Stimulated activated CD4-positive, alpha-beta T cell treated with anti-CD3 and anti-CD28 coated beads, Interleukin-15, amount 100 ng/mL, for 1 hour (primary cell): ENCODE measurements around the gene B3GNT8.
"Not testable (repeated sequence)": the region's sequence is repeated elsewhere in the genome, so short reads cannot be mapped to it uniquely, and the experiment has no call there.

Source experiments
- DNase-seq, 2 donors: peaks; one replicate each; pipeline ENCODE4 v3.0.0-alpha.2; 2020; ENCODE audit warnings: low read depth in 1 of 2, low spot score in 1 of 2

Gene B3GNT8, protein sequence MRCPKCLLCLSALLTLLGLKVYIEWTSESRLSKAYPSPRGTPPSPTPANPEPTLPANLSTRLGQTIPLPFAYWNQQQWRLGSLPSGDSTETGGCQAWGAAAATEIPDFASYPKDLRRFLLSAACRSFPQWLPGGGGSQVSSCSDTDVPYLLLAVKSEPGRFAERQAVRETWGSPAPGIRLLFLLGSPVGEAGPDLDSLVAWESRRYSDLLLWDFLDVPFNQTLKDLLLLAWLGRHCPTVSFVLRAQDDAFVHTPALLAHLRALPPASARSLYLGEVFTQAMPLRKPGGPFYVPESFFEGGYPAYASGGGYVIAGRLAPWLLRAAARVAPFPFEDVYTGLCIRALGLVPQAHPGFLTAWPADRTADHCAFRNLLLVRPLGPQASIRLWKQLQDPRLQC

GRCh38 chr19:41426952-41427646, at the start of gene B3GNT8:
B3GNT8 (minus strand) TSS chr19:41427374; CDS start chr19:41426778, 596 bp downstream.
- DNase-seq, result peak in 1 of 2 donors; percentile 25

DNA sequence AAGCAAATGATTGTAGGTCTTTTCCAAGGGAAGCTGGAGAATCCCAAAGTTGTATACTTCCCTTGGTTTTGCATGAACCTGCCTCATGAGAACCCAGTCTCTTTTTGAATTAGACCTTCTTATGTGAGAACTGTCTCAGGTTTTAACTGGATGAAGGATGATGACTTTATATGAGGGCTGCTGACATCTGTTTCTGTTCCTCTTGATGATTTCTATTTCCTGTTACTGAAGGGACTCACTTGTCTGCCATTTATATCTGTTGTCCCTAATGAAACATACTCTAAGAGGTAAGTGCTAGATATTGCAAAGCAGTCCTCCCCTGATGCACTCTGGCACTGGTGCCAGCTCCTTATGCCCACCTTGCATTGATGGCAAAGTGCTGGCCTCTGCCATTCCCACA, 49.4 kb upstream of the B3GNT8 start:
- DNase-seq, result no peak

GRCh38 chr19:41463257-41464256, 36.4 kb upstream of the B3GNT8 start:
- not testable (repeated sequence) for DNase-seq

DNA sequence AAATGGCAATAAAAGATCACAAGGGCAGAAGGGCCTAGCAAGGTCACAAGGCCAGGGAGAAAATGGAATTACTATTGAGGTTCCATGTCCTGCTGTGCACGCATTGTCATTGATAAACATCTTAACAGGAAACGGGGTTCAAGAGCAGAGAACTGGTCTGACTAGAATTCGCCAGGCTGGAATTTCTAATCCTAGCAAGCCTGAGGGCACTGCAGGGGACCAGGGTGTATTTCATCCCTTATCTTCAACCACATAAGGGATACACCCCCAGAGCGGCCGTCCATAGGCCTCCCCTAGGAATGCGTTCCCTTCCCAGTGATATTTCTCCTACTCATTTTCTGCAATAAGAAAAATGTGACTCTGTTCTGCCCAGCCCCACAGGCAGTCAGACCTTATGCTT, 35.3 kb upstream of the B3GNT8 start:
- DNase-seq, result no peak

GRCh38 chr19:41457241-41457640, 30.1 kb upstream of the B3GNT8 start:
- DNase-seq, result no peak

DNA sequence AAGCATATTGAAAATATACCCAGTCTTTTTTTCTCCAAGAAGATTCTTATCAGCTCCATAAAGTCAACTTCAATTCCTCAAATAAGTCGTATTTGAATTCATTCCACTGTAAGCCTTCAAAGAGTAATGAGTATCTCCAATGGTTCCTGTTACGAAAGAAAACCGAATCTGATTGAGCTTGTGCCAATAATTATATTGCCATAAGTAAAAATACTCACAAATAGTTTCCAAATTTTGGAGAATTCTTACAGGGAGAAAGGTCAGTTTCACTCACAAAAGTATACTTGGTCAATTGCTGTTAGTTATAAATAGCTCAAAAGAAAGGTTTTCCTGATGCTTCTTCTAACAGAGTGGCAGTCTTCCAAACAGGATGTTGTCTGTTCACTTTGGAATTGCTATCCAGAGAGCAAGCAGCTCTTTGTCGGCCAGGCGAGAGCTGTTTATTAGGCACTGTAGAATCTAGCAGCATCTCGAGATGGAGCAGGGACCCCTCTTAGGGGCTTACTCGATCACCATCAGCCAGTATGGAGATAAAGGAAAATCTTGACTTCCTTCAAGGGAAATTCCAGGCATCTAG, 29.3 kb upstream of the B3GNT8 start:
- no peak for DNase-seq

GRCh38 chr19:41455936-41456335, 28.8 kb upstream of the B3GNT8 start:
- no peak for DNase-seq

DNA sequence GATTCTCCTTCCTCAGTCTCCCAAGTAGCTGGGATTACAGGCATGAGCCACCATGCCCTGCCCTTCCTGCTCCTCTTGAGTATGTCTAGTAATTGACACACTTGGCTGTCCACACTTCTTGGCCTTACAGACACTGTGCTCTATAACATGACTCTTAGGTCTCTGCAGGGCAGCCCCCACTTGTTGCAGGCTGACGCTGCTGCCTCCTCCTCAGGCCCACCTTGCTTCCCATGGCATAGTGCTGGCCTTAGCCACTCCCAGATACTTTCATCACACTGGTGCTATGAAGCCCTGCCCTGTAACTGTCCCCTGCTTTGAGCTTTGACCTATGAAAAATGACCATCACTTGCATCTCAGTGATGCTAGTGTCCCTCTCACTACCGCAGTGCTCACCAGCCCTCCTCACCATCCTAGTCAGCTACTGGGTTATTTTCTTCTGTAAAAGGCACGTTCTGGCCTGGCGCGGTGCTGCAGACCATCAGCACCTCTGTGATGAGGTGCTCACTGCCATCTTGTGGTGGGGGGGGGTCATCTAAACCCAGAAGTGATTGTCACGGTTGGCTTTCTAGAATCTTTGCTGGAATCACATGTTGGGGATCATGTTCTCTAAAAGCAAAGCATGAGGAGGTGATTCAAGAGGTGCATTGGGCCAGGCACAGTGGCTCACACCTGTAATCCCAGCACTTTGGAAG, 25.6 kb upstream of the B3GNT8 start:
- no peak for DNase-seq

- no peak for DNase-seq
Measured at GRCh38 chr19:41449865-41450178, 22.6 kb upstream of the B3GNT8 start.

DNA sequence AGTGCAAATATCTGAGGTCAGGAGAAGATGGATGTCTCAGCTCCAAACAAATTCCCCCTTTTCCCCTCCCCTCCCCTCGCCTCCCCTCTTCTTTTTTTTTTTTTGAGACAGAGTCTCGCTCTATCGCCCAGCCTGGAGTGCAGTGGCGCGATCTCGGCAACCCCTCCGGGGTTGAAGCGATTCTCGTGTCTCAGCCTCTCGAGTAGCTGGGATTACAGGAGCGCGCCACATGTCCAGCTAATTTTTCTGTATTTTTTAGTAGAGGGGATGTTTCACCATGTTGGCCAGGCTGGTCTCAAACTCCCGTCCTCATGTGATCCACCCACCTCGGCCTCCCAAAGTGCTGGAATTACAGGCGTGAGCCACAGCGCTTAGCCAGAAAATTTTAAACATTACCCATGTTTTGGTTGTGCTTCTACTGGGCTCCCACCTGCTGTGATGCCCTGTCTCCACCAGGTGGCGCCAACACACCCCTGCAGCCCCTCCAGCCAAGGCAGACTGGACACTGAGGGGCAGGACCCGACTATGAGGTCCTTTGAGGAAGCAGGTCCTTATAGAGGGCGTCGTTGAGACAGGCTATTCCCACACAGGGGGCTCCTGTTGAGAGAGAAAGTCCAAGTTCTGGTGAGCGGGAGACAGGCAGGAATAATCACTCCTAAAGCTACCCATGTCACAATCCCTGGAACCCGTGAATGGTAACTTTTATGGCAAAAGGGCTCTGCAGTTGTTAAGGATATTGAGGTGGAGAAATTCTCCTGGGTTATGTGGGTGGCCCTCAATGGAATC, 22.1 kb upstream of the B3GNT8 start:
- peak; percentile 52 to 56 for DNase-seq

DNA sequence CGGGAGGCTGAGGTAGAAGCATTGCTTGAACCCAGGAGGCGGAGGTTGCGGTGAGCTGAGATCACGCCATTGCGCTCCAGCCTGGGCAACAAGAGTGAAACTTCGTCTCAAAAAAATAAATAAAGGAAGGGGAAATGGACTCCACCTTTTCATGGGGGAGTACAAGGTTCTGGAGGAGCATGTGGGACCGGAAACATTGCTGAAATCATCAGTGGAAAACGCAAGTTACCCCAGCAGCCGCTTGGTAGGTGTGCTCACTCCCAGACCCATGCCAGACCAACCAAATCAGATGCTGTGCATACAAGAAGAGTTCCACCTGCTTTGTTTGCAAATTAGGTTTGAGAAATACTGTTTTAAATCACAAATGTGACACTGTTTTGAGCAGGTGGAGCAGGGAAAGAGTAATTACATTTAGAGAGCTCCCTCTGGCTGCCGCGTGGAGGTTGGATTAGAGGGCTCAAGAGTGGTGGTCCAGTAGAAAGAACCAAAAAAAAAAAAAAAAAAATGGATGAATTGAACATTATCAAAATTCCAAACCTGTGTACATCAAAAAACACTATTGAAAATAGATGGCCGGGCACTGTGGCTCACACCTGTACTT, 20.7 kb upstream of the B3GNT8 start:
- DNase-seq, result no peak

GRCh38 chr19:41445575-41445974, 18.4 kb upstream of the B3GNT8 start:
- DNase-seq, result no peak

DNA sequence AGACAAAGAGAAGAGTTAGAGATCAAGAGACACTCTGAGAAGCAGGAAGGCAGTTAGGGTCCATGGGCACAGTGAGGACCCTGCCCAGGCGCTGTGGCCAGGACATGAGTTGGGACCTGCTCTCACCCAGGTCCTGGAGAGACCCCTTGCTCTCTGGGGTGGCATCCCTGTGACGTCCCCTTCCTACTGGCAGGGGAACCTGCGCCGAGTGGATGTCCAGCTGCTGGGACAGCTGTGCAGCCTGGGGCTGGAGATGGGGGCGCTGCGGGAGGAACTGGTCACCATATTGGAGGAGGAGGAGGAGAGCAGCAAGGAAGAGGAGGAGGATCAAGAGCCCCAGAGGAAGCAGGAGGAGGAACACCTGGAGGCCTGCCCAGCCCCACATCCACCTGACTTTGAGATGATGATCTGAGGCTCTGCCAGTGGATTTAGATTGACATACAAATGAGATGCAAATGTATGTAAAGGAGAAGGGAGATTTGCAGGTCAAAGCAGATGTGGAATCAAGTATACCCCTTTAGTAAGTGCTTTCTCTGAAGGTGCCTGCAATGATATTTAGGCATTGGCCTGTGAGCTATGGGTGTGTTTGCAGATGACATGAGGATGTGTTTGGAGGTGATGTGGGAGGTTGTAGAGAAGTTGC, 16.8 kb upstream of the B3GNT8 start:
- DNase-seq, result no peak

DNA sequence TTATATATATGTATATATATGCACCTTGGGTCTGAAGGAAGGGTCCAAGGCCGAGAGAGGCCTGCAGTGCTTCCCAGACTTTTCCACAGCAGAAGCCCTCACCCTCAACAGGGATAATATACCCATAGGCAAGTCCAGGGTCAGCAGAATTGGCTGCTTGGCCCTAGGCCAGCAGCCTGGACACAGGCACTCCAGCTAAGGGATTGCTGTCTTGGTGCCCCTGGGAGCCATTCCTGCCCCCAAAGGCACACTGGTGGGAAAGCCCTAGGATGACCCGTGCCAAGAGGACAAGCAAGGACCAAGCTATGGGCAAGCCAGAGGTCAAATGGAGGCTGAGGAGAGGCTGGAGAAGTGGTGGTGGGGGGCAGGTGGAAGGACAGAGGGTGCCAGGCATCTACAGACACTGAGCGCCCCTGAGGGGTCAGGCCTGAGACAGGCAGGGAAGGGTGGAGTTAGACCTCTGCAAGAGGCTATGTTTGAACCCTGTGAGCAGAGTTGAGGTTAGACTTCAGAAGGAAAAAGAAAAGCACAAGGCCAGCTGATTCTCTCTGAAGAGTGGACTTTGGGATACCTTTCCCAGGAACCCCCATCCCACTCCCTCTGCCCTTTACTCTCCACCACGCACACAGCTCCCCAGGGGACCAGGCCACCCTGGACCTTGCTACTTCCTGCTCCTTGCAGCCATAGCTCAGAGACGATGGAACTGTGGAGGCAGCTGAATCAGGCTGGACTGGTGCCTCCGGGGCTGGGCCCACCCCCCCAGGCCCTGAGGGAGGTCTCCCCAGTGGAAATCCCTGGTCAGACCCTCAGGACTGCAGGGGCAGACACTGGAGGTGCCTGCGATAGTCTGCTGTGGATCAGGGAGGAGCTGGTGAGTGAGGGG, 15.5 kb upstream of the B3GNT8 start, which contains the start of gene ERICH4:
TSS of gene ERICH4 (plus strand) at position 684 of the 883 bp plus-strand sequence. CDS start at position 698, 14 bp downstream.
- DNase-seq, result no peak

GRCh38 chr19:41441321-41441945, 14.3 kb upstream of the B3GNT8 start:
- no peak for DNase-seq

DNA sequence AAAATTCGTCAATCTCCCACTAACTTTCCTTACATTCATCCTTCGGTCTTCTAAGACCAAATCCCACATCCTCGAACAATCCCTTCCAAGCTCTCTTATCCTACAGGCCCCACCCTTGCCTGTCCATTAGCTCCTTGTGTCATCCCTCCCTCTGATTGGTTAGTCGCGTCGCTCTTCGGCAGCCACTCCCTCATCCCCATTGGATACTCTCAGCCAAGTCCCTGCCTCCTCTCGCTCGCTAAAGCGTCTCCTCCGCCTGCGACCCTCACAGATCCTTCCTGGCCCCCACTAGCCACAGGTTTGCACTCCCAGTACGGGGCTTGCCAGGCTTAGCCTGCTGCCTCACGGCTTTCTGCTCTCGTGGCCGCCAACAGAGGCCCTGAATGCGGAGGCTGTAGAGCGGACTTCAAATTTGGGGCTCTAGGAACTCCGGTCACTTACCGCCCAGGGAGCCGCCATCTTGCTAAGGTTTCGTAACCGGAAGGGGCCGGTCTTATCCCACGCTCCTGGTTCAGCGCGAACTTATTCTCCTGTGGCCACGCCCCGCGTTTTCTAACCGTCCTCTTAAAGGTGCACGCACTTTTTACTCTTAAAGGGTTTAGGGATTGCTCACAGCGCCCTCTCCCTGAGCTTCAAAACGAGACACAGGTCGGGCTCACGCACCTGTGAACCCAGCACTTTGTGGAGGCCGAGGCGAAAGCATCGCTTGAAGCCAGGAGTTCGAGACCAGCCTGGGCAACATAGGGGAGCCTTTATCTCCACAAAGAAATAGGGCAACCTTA, 12.5 kb upstream of the B3GNT8 start, which contains the start of gene DMAC2:
TSS of gene DMAC2 (minus strand) at position 472 of the 782 bp plus-strand sequence. CDS start at position 459, 13 bp downstream.
- DNase-seq, result peak; percentile 81 to 85
